B cell (primary cell): ENCODE data around the gene FAM131C. TPM values are rescaled to one million over a fixed set of nuclear protein-coding genes. Genes with fewer than 3 reads are reported as not detected.
"Not testable (repeated sequence)": the region's sequence is repeated elsewhere in the genome, so short reads cannot be mapped to it uniquely, and the experiment has no call there.

ENCODE experiments used
- ATAC-seq: fragments of 200-7000 bp; cut with Tn5 transposase; one replicate; pipeline ENCODE4 v1.10.0; 2021; ENCODE audit warnings: low read depth, mild to moderate bottlenecking, moderate number of reproducible peaks, moderate library complexity
- CTCF ChIA-PET: fragments of 350-600 bp; sonication (Branson Sonifier 250); formaldehyde crosslinking; loops from one replicate; lab custom pipeline; 2021; ENCODE audit warnings: antibody characterized with exemption, inconsistent platforms; lab: Charles Lee
- POLR2A ChIA-PET: fragments of 350-600 bp; sonication (Branson Sonifier 250); formaldehyde crosslinking; loops from one replicate; lab custom pipeline; 2021; ENCODE audit warnings: antibody characterized with exemption; lab: Charles Lee
- DNase-seq: peaks from one replicate; pipeline ENCODE4 v3.0.0; 2013
- H2AFZ ChIP-seq: 2 replicates; pipeline ENCODE4 v1.6.1; 2012; ENCODE audit warnings: mild to moderate bottlenecking, low read depth, low read length; ENCODE audit not compliant: insufficient read depth, poor library complexity, severe bottlenecking
- H3K27ac ChIP-seq, 2 donors: 1 replicate in 1 of 2; 2 replicates in 1 of 2; pipeline ENCODE4 v1.5.1; 2012 to 2013; ENCODE audit warnings: low read length in 2 of 2, mild to moderate bottlenecking in 2 of 2, moderate library complexity in 1 of 2
- H3K27me3 ChIP-seq, 4 experiments: fragments of 200-600 bp in 1 of 4; sonication (generic) in 1 of 4; replicated peaks in 1 of 4; 1 replicate in 2 of 4; 2 replicates in 2 of 4; pipeline versions ENCODE4 v1.6.1 to v1.7.0; 2013 to 2016; ENCODE audit warnings: low read length in 3 of 4, mild to moderate bottlenecking in 2 of 4, mixed read lengths in 1 of 4, moderate library complexity in 1 of 4; ENCODE audit not compliant: insufficient read depth in 4 of 4, control insufficient read depth in 3 of 4; ENCODE audit errors: control extremely low read depth in 1 of 4
- H3K36me3 ChIP-seq, 2 experiments: replicated peaks in 1 of 2; 1 replicate in 1 of 2; 2 replicates in 1 of 2; pipeline versions ENCODE4 v1.6.1 to v1.7.1; 2013; ENCODE audit warnings: low read length in 1 of 2; ENCODE audit not compliant: insufficient read depth in 2 of 2, control insufficient read depth in 1 of 2; ENCODE audit errors: control extremely low read depth in 1 of 2, extremely low read depth in 1 of 2
- H3K4me1 ChIP-seq, 2 donors: fragments of 200-600 bp in 1 of 2; sonication (generic) in 1 of 2; 1 replicate in 1 of 2; 2 replicates in 1 of 2; pipeline versions ENCODE4 v1.5.1 to v1.6.1; 2013 to 2017; ENCODE audit warnings: low read length in 2 of 2; ENCODE audit not compliant: control insufficient read depth in 2 of 2, insufficient read depth in 2 of 2
- H3K4me2 ChIP-seq: replicated peaks from 2 replicates; pipeline ENCODE3; 2012; ENCODE audit warnings: mild to moderate bottlenecking, low read depth, low read length; ENCODE audit not compliant: poor library complexity, severe bottlenecking
- H3K4me3 ChIP-seq, 5 experiments: fragments of 200-600 bp in 1 of 5; sonication (generic) in 1 of 5; 1 replicate in 3 of 5; 2 replicates in 2 of 5; pipeline versions ENCODE4 v1.5.1 to v1.7.0; 2011 to 2016; ENCODE audit warnings: low read length in 4 of 5, mild to moderate bottlenecking in 4 of 5, low read depth in 2 of 5, control low read depth in 1 of 5, moderate library complexity in 1 of 5; ENCODE audit not compliant: insufficient read depth in 1 of 5; ENCODE audit errors: control extremely low read depth in 1 of 5, extremely low read depth in 1 of 5
- H3K79me2 ChIP-seq: fragments of 200-600 bp; sonication (generic); one replicate; pipeline ENCODE4 v1.6.0; 2016; ENCODE audit warnings: low read length; ENCODE audit not compliant: control insufficient read depth, insufficient read depth
- H3K9ac ChIP-seq: fragments of 200-600 bp; sonication (generic); 2 replicates; pipeline ENCODE4 v1.6.1; 2017; ENCODE audit warnings: mild to moderate bottlenecking, low read length, moderate library complexity
- H3K9me3 ChIP-seq, 3 donors: one replicate each; pipeline versions ENCODE4 v1.6.1 to v1.7.1; 2013; ENCODE audit warnings: low read length in 2 of 3; ENCODE audit not compliant: control insufficient read depth in 2 of 3, insufficient read depth in 1 of 3; ENCODE audit errors: control extremely low read depth in 1 of 3
- H4K20me1 ChIP-seq: 2 replicates; pipeline ENCODE4 v1.6.0; 2012; ENCODE audit warnings: mild to moderate bottlenecking, low read length; ENCODE audit not compliant: insufficient read depth, control insufficient read depth, poor library complexity, severe bottlenecking
- H3K27ac Mint-ChIP-seq: one replicate; pipeline ENCODE4 v1.8.0; 2021; ENCODE audit warnings: mixed read lengths
- H3K27me3 Mint-ChIP-seq: one replicate; pipeline ENCODE4 v1.8.0; 2021; ENCODE audit warnings: mixed read lengths
- H3K4me1 Mint-ChIP-seq: one replicate; pipeline ENCODE4 v1.8.0; 2021; ENCODE audit warnings: mixed read lengths
- H3K4me3 Mint-ChIP-seq: one replicate; pipeline ENCODE4 v1.8.0; 2021; ENCODE audit warnings: mixed read lengths
- H3K9me3 Mint-ChIP-seq: one replicate; pipeline ENCODE4 v1.8.0; 2022; ENCODE audit warnings: mixed read lengths; ENCODE audit not compliant: insufficient read depth
- CTCF ChIP-seq: fragments of 200-600 bp; IDR thresholded peaks from one replicate; pipeline ENCODE4 v1.8.0; 2022; ENCODE audit warnings: antibody characterized with exemption, mild to moderate bottlenecking
- EZH2 ChIP-seq: IDR thresholded peaks from 2 replicates; pipeline ENCODE4 v1.6.1; 2012; ENCODE audit warnings: borderline replicate concordance, low read depth, mild to moderate bottlenecking, moderate library complexity, low read length; ENCODE audit not compliant: insufficient read depth, poor library complexity, severe bottlenecking
- WGBS: methylation state at CpG from one replicate; pipeline ENCODE4 v1.1.5; 2013; ENCODE audit warnings: missing lambda C conversion rate; ENCODE audit not compliant: insufficient coverage; 5-methylcytosine and 5-hydroxymethylcytosine counted together
- intact Hi-C: fragments of 100-400 bp; cut with micrococcal nuclease; formaldehyde crosslinking; loops from one replicate; pipeline ENCODE4 v1.10.0; 2022
- polyA plus RNA-seq: library from polyadenylated mRNA; depleted of rRNA; stranded (reverse); fragments of >200 nt; gene quantifications from 2 replicates; pipeline ENCODE4 v1.2.3, GENCODE V29; 2012
- total RNA-seq, 2 donors: library from RNA; stranded (reverse); fragments of 120-200 nt in 1 of 2; gene quantifications; 1 replicate in 1 of 2; 2 replicates in 1 of 2; pipeline versions ENCODE4 v1.2.3 to v1.2.4, GENCODE V29; 2013 to 2022

Gene FAM131C
- total and polyA plus RNA-seq, 2 donors (not counting 1 experiment from before 2014, with no cell fraction given) = 0.37 TPM; not detected in 1

- WGBS = 87% methylated on average over 4 of the region's 18 CpGs
- POLR2A ChIA-PET, H3K9me3 Mint-ChIP-seq: not testable (repeated sequence)
Measured at GRCh38 chr1:16061989-16062686, 11.3 kb downstream of the FAM131C start.

GRCh38 chr1:16061266-16061665, 12.2 kb downstream of the FAM131C start:
- no peaks in the 10 kb centered on the region for H3K36me3 ChIP-seq
- no peak overlapping the region for H3K4me2 ChIP-seq
- CTCF ChIA-PET = interaction anchor here (0.9 to 1.1 kb wide), 2 partner anchors 17 to 258 kb away, joined by 3 read pairs; no protein-coding TSS in a partner anchor

More at GRCh38 chr1:16061989-16062686, 11.3 kb downstream of the FAM131C start:
- H3K27ac Mint-ChIP-seq, H2AFZ ChIP-seq, H3K4me1 ChIP-seq, H3K4me3 Mint-ChIP-seq, H3K27ac ChIP-seq, DNase-seq, H4K20me1 ChIP-seq, intact Hi-C loops, ATAC-seq, H3K4me3 ChIP-seq, H3K4me2 ChIP-seq, H3K9ac ChIP-seq, H3K9me3 ChIP-seq, H3K79me2 ChIP-seq, H3K36me3 ChIP-seq, H3K4me1 Mint-ChIP-seq, H3K27me3 ChIP-seq, CTCF ChIA-PET: not testable (repeated sequence)
- peaks cover 29% of the 10 kb centered on the region for H3K27me3 Mint-ChIP-seq

GRCh38 chr1:16058394-16059120, 14.9 kb downstream of the FAM131C start:
- H3K4me3 Mint-ChIP-seq = not testable (repeated sequence)
- intact Hi-C loops = loop anchor here (1.0 kb wide), 1 partner anchor 8 kb away; no protein-coding TSS in a partner anchor

More at GRCh38 chr1:16061266-16061665, 12.2 kb downstream of the FAM131C start:
- 91% methylated on average over 3 of the region's 3 CpGs for WGBS
- peaks cover 0 to 6% (median 0%) of the 10 kb centered on the region in 4 experiments for H3K27me3 ChIP-seq
- H3K4me3 ChIP-seq = no peak overlapping the region
- no peaks in the 10 kb centered on the region for H3K9me3 ChIP-seq
- no peak overlapping the region for H2AFZ ChIP-seq
- POLR2A ChIA-PET = no interaction called here
- Mint-ChIP-seq H3K27ac (no peak overlapping the region), H3K27me3 (peaks cover 30% of the 10 kb centered on the region), H3K9me3 (no peaks in the 10 kb centered on the region), H3K4me3 (no peak overlapping the region), H3K4me1 (peaks cover under 1% of the 10 kb centered on the region)
- no peak overlapping the region for H3K9ac ChIP-seq
- DNase-seq (no peak), ATAC-seq (no peak)
- H4K20me1 ChIP-seq = no peaks in the 10 kb centered on the region
- intact Hi-C loops = no loop called here
- H3K4me1 ChIP-seq = no peaks in the 10 kb centered on the region
- H3K27ac ChIP-seq = no peak overlapping the region
- H3K79me2 ChIP-seq = no peaks in the 10 kb centered on the region
- TF ChIP-seq CTCF (no peak), EZH2 (no peak)

More at GRCh38 chr1:16058394-16059120, 14.9 kb downstream of the FAM131C start:
- H3K4me3 ChIP-seq, H3K79me2 ChIP-seq, H3K9ac ChIP-seq, H3K36me3 ChIP-seq, H4K20me1 ChIP-seq, DNase-seq, ATAC-seq, H3K27ac ChIP-seq, H3K9me3 Mint-ChIP-seq, POLR2A ChIA-PET, H3K4me1 Mint-ChIP-seq, H3K27ac Mint-ChIP-seq, H3K9me3 ChIP-seq, H3K27me3 ChIP-seq, H3K4me2 ChIP-seq, H2AFZ ChIP-seq, H3K4me1 ChIP-seq: not testable (repeated sequence)
- CTCF ChIA-PET = interaction anchor here (1.7 kb wide), 1 partner anchor 267 kb away, joined by 6 read pairs; no protein-coding TSS in a partner anchor
- 71% methylated on average over 8 of the region's 20 CpGs for WGBS
- H3K27me3 Mint-ChIP-seq = peaks cover 12% of the 10 kb centered on the region
